BJ (cell line): ENCODE measurements around the gene MRPS2. TPM values are rescaled to one million over a fixed set of nuclear protein-coding genes. Genes with fewer than 3 reads are reported as not detected.

ENCODE experiments used
- CTCF ChIA-PET: fragments of 350-600 bp; formaldehyde crosslinking; extraction: SDS; loops from one replicate; lab custom pipeline; 2021; ENCODE audit warnings: antibody characterized with exemption, inconsistent platforms; lab: Yijun Ruan, JAX
- POLR2A ChIA-PET: fragments of 300-600 bp; sonication (Branson Sonifier 250); formaldehyde crosslinking; extraction: SDS; loops from one replicate; lab custom pipeline; 2021; ENCODE audit warnings: antibody characterized with exemption; lab: Charles Lee
- DNase-seq: peaks from one replicate; pipeline ENCODE4 v3.0.0-alpha.2; 2011; ENCODE audit warnings: low read depth
- H3K27me3 ChIP-seq: 2 replicates; pipeline ENCODE4 v1.6.0; 2011; ENCODE audit warnings: low read length; ENCODE audit not compliant: control insufficient read depth, insufficient read depth
- H3K36me3 ChIP-seq: 2 replicates; pipeline ENCODE4 v1.5.1; 2011; ENCODE audit warnings: low read length; ENCODE audit not compliant: control insufficient read depth, insufficient read depth
- H3K4me3 ChIP-seq: 2 replicates; pipeline ENCODE4 v1.5.1; 2011; ENCODE audit warnings: low read depth, mild to moderate bottlenecking, control low read depth, low read length
- CTCF ChIP-seq: IDR thresholded peaks from 2 replicates; pipeline ENCODE4 v1.5.1; 2011; ENCODE audit warnings: low read depth, mild to moderate bottlenecking, control low read depth, inconsistent platforms, low read length, moderate library complexity; ENCODE audit not compliant: insufficient read depth
- polyA plus RNA-seq: library from polyadenylated mRNA; depleted of rRNA; stranded (reverse); fragments of >200 nt; gene quantifications from 2 replicates; pipeline ENCODE4 v1.2.3, GENCODE V29; 2011

MRPS2 gene
- polyA plus RNA-seq, 1 experiment, result 102 TPM

GRCh38 chr9:135500071-135500524 lies 384 bp upstream of the MRPS2 start:
- H3K27me3 ChIP-seq, result no peaks in the 10 kb centered on the region
- ChIA-PET CTCF (interaction anchor here (0.6 to 2.0 kb wide), 2 partner anchors 8 to 20 kb away, joined by 4 to 8 read pairs; no protein-coding TSS in a partner anchor), POLR2A (no interaction called here)
- peak overlapping the region; percentile 91 for H3K4me3 ChIP-seq
- no peak for TF ChIP-seq CTCF
- DNase-seq, result no peak
- H3K36me3 ChIP-seq, result peaks cover 29% of the 10 kb centered on the region

GRCh38 chr9:135501261-135502167 lies 1.0 kb downstream of the MRPS2 start:
- CTCF ChIA-PET, result no interaction called here
- no peak for TF ChIP-seq CTCF
- POLR2A ChIA-PET, result no interaction called here
- no peak for DNase-seq
- Histone ChIP-seq H3K27me3 (no peaks in the 10 kb centered on the region), H3K36me3 (peaks cover 30% of the 10 kb centered on the region), H3K4me3 (peak overlapping the region; percentile 91)

GRCh38 chr9:135502168-135502872 lies 1.8 kb downstream of the MRPS2 start:
- CTCF ChIA-PET, result no interaction called here
- H3K36me3 ChIP-seq, result peaks cover 30% of the 10 kb centered on the region
- no peak for TF ChIP-seq CTCF
- POLR2A ChIA-PET, result no interaction called here
- no peaks in the 10 kb centered on the region for H3K27me3 ChIP-seq
- no peak overlapping the region; the same call in 1 of the 2 replicates for H3K4me3 ChIP-seq
- DNase-seq, result no peak

GRCh38 chr9:135502873-135503321 lies 2.4 kb downstream of the MRPS2 start:
- Histone ChIP-seq H3K4me3 (no peak overlapping the region), H3K27me3 (no peaks in the 10 kb centered on the region), H3K36me3 (peaks cover 30% of the 10 kb centered on the region)
- CTCF ChIA-PET, result interaction anchor here (3.3 kb wide), 1 partner anchor 22 kb away, joined by 10 read pairs; no protein-coding TSS in a partner anchor
- no peak for TF ChIP-seq CTCF
- POLR2A ChIA-PET, result no interaction called here
- no peak for DNase-seq
